ENCODE measurements around the gene MC3R.

DNA sequence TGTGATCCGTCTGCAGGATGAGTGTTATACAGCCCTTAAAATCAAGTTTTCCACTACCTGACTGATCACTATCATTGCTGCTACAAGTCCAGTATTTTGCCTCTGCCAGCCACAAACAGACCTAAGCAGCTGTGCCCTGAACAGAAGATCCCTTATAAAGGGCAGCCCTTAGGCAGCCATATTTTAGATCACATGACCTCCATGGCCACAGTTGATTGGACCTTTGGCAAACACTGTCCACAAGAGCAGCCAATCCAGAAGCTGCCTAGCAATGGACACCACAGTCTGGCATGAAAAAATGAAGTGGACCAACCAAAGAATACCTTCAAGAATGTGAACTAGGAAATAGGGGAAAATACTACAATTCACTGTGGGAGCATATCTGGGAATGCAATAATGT lies 50.8 kb downstream of the MC3R start:
- TF ChIP-seq, protein P1, sequence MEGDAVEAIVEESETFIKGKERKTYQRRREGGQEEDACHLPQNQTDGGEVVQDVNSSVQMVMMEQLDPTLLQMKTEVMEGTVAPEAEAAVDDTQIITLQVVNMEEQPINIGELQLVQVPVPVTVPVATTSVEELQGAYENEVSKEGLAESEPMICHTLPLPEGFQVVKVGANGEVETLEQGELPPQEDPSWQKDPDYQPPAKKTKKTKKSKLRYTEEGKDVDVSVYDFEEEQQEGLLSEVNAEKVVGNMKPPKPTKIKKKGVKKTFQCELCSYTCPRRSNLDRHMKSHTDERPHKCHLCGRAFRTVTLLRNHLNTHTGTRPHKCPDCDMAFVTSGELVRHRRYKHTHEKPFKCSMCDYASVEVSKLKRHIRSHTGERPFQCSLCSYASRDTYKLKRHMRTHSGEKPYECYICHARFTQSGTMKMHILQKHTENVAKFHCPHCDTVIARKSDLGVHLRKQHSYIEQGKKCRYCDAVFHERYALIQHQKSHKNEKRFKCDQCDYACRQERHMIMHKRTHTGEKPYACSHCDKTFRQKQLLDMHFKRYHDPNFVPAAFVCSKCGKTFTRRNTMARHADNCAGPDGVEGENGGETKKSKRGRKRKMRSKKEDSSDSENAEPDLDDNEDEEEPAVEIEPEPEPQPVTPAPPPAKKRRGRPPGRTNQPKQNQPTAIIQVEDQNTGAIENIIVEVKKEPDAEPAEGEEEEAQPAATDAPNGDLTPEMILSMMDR (IDR thresholded peaks at IDR 0.05; ENCODE audit: low read length), result no peak
- no peak for TF ChIP-seq EZH2 (IDR thresholded peaks at IDR 0.05; ENCODE audit: borderline replicate concordance, low read length)

All from OCI-LY1 (cell line).